Activated T-cell treated with anti-CD3 and anti-CD28 coated beads, Interleukin-2, amount 50 U/mL, for 1 hour (primary cell): Measurements from ENCODE around the gene NAT9.

Experiments
- DNase-seq: peaks from one replicate; pipeline ENCODE4 v3.0.0-alpha.2; 2020

Gene NAT9

GRCh38 chr17:74759243-74759801 is 16.8 kb downstream of the NAT9 start:
- peak; percentile 61 for DNase-seq

GRCh38 chr17:74758848-74759168 is 17.3 kb downstream of the NAT9 start:
- no peak for DNase-seq

- no peak for DNase-seq
Measured at GRCh38 chr17:74757931-74758847, 18.0 kb downstream of the NAT9 start.

GRCh38 chr17:74757502-74757901 is 18.6 kb downstream of the NAT9 start:
- DNase-seq, result no peak

- no peak for DNase-seq
Measured at GRCh38 chr17:74756891-74757290, 19.3 kb downstream of the NAT9 start.

GRCh38 chr17:74755533-74755932 is 20.6 kb downstream of the NAT9 start:
- DNase-seq, result no peak

GRCh38 chr17:74754832-74755231 is 21.3 kb downstream of the NAT9 start:
- DNase-seq, result no peak

- DNase-seq, result no peak
Measured at GRCh38 chr17:74752822-74753401, 23.2 kb downstream of the NAT9 start.

GRCh38 chr17:74752415-74752814 is 23.7 kb downstream of the NAT9 start:
- no peak for DNase-seq

- no peak for DNase-seq
Measured at GRCh38 chr17:74750327-74751069, 25.6 kb downstream of the NAT9 start.

GRCh38 chr17:74750039-74750326 is 26.2 kb downstream of the NAT9 start:
- DNase-seq, result no peak

- DNase-seq, result peak; percentile 42
Measured at GRCh38 chr17:74749279-74750038, 26.7 kb downstream of the NAT9 start.

- DNase-seq, result peak; percentile 96
Measured at GRCh38 chr17:74748529-74749278, 27.4 kb downstream of the NAT9 start, which contains the start of gene NHERF1. Gene NHERF1 (plus strand): TSS chr17:74748628. CDS start chr17:74748847, 219 bp downstream.

- DNase-seq, result no peak
Measured at GRCh38 chr17:74748279-74748528, 27.9 kb downstream of the NAT9 start.

- peak; percentile 31 for DNase-seq
Measured at GRCh38 chr17:74746922-74747321, 29.2 kb downstream of the NAT9 start.

- DNase-seq, result peak; percentile 15
Measured at GRCh38 chr17:74746376-74746775, 29.8 kb downstream of the NAT9 start.

- peak; percentile 18 for DNase-seq
Measured at GRCh38 chr17:74745548-74746177, 30.5 kb downstream of the NAT9 start.

- DNase-seq, result peak; percentile 93
Measured at GRCh38 chr17:74744714-74745547, 31.2 kb downstream of the NAT9 start.

GRCh38 chr17:74744349-74744713 is 31.8 kb downstream of the NAT9 start:
- no peak for DNase-seq

- DNase-seq, result no peak
Measured at GRCh38 chr17:74743755-74744154, 32.4 kb downstream of the NAT9 start.

- DNase-seq, result peak; percentile 21
Measured at GRCh38 chr17:74742978-74743545, 33.1 kb downstream of the NAT9 start.
